NK-92 (cell line): ENCODE measurements around the gene PCDH15.

Experiments
- DNase-seq: peaks from one replicate; lab custom pipeline; 2025; ENCODE audit not compliant: unreplicated experiment; lab: John Stamatoyannopoulos, UW

The PCDH15 gene

GRCh38 chr10:53886325-53887300, 914.4 kb downstream of the PCDH15 start:
- DNase-seq: no peak

GRCh38 chr10:53864846-53865245, 936.2 kb downstream of the PCDH15 start:
- no peak for DNase-seq

DNA sequence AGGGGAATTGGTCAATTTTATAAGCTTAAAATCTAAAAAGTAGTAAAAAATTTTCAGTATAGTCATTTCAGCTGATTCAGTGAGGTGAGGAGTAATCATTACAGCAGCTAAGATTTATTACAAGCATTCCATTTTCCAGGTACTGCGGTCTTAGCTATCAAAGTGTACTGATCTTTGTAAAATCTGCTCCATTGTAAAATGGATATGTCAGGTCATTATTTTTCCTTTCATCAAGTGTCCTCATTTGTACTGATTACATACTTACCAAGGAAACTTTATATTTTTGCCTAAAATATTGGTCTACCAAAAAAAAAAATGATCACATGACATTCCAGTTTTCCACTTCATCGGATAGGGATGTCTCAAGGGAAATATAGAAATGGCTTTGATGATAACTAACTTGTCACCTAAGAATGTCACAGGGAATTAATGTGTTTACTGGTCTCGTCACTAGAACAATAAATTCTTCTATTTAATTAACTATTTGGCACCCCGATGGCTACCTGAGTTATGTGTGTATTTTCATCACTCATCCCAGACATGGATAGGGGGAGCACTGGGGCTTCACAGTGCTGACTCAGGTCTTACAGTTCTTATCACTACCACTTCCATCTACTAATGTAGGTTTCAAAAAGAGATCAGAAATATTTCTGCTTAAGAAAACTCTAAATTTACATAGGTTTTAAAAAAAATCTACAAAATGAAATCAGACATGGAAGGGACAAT, 948.4 kb downstream of the PCDH15 start:
- DNase-seq: no peak

GRCh38 chr10:53846809-53847208, 954.2 kb downstream of the PCDH15 start:
- DNase-seq: no peak

DNA sequence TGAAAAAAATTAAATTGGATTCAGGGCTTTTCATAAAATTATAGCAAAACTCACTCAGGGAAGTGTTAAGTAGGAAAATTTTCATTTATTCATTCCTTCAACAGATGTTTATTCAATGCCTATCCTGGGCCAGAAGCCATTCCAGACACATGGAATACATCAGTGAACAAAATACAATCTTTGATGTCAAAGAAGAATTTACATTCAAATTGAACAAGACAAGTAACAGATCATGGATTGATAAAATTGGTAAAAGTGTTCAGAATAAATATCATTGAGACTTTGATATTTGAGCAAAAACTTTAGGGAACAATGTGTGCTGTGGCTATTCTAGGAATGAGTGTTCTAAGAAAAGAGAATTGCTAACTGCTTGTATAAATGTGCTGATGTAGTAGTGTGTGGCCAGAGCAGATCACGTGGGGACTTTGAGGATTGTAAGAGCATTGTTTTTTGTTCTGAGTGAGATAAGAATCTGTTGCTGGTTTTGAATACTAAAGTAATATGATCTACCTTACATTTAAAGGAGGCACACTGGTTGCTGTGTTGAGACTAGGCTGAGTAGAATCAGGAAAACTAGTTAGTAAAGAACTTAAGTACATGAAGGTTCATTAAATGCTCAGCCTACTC, 957.2 kb downstream of the PCDH15 start:
- no peak for DNase-seq

GRCh38 chr10:53841483-53842145, 959.4 kb downstream of the PCDH15 start:
- no peak for DNase-seq

GRCh38 chr10:53840653-53841052, 960.4 kb downstream of the PCDH15 start:
- DNase-seq: no peak

DNA sequence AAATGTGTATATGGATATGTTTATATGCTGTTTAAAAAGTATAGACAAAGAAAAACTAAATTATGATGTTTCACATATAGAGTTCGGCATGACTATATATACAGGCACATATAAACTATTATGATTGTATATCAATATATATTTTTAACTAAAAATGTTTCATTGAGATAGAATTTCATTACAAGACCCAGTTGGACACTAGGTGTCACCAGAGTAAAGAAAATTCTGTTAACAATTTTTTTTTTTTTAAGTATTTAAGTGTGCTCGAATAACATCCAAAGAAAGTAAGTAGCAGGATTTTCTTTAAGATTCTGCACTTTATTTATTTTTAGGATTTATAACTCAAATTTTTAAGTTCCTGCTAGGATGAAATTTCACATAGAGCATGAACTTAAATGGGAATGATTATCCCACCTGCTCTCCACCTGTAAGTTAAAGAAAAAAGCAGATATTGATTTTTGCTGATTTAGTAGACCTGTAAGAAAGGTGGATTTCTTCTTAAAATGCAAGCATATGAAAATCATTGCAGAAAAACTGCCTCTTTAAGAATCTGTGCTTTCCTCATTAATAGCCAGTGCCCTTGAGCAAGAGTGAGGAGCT, 961.5 kb downstream of the PCDH15 start:
- no peak for DNase-seq

- no peak for DNase-seq
Observed at GRCh38 chr10:53836638-53837037, 964.4 kb downstream of the PCDH15 start.

- DNase-seq: no peak
Observed at GRCh38 chr10:53833908-53834307, 967.1 kb downstream of the PCDH15 start.

DNA sequence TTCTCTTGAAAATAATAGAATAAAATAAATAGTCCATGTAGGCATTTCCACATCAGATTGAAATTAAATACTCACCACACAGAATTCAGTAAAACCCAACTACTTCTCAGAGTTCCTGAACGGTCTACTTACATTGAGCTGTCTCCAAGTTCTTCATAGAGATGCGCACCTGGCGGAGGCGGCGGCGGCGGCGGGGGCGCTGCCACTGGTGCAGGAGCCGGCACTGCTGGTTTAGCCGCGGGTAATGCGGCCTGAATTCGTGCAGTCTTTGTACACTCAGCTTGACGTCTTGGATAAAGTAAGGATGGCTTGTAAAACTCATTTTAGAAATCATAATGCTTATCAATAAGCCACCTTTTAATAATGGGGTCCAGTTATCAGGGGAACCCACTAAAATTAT, 973.8 kb downstream of the PCDH15 start:
- DNase-seq: no peak

DNA sequence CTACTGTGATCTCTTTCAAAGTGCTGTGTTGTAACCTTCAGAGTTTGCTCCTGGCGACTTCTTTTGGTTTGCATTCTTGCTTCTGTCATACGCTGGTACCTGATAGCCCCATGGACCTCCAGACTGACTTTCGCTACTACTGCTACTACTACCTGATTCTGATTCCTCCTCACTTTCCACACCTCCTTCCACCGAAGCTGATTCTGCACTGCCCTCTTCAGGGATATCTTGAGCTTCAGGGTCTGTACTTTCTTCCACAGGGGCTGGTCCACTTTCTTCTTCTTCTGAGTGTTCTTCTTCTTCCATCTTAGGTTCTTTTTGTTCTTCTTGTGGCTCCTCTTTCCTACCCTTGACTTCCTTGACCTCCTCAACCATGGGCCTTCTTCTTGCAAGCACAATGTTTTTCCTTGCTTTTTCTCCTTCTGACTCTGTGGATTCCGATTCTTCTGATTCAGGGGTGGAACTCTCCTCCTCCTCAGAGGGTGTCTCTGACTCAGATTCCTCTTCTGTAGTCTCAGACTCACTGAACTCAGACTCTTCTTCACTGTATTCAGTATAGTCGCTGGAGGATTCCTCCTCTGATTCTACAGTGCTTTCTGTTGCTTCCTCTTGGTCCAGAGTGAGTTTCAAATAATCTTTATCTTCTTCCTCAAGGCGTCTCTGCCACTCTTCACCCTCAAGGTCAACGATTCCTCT, 992.2 kb downstream of the PCDH15 start:
- DNase-seq: no peak

GRCh38 chr10:53786236-53786900, 1014.7 kb downstream of the PCDH15 start:
- DNase-seq: no peak

GRCh38 chr10:53771701-53772100, 1029.3 kb downstream of the PCDH15 start:
- DNase-seq: no peak

- DNase-seq: no peak
Observed at GRCh38 chr10:53770903-53771302, 1030.1 kb downstream of the PCDH15 start.

DNA sequence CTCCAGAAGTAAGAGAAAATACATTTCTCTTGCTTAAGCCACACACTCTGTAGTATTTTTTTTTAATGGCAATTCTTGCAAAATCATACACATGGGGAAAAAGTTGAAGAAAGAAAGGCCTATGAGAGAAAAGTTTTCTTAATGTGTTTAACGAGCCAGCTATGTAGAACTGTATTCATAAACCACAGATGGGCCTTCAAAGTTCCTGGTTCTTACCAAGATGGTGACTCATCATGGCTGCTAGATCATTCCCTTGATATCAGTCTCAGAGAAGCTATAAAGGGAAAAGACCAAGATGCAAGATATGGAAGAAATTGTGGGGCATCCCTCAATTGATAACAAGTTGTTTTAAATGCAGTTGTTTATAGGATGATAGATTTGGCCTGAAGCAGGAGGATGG, 1035.7 kb downstream of the PCDH15 start:
- DNase-seq: no peak

DNA sequence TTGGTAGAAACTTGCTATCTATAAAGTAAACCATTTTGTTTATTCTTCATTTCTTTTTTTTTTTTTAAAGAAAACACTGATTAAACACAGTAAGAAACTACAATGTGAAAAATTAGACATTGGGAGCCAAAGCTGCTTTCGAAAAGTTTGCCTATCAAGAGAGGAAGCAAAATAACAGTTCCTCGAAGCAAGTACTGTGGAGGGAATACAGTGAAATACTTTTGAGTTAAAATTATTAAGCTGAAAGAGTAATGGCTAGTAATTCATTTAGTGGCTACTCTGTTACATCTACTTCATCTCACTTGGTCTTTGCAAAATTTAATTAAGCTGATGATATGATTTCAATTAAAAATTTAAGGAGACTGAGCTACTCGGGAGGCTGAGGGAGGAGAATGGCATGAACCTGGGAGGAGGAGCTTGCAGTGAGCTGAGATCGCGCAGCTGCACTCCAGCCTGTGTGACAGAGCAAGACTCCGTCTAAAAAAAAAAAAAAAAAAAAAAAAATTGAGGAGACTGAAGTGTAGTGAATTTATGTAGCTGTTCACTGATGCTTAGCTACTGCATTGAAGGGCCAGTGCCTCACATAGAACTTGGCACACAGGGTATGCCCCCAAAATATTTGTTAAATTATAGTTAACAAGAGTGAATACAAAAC, 1046.3 kb downstream of the PCDH15 start:
- no peak for DNase-seq
